PC-9 (cell line): ENCODE measurements around the gene AP1G1. TPM values are rescaled to one million over a fixed set of nuclear protein-coding genes. Genes with fewer than 3 reads are reported as not detected.

Source experiments
- BruUV-seq: library from RNA; stranded (reverse); fragments of 400-500 nt; replicated peaks from 2 replicates; lab custom pipeline; 2021; lab: Mats Ljungman, UMichigan
- CTCF ChIA-PET: fragments of 300-600 bp; sonication (Branson Sonifier 250); formaldehyde crosslinking; loops from one replicate; lab custom pipeline; 2022; ENCODE audit warnings: antibody characterized with exemption; lab: Charles Lee
- POLR2A ChIA-PET: fragments of 300-600 bp; sonication (Branson Sonifier 250); formaldehyde crosslinking; loops from one replicate; lab custom pipeline; 2022; ENCODE audit warnings: antibody characterized with exemption; ENCODE audit not compliant: unreplicated experiment; lab: Charles Lee
- DNase-seq, 2 experiments: peaks; one replicate each; pipeline versions ENCODE4 v3.0.0 to v3.0.0-alpha.2; 2015 to 2022; ENCODE audit warnings: mixed read lengths in 1 of 2
- H2AFZ ChIP-seq: fragments of 200-600 bp; sonication (generic); 2 replicates; pipeline ENCODE4 v1.8.1; 2017; ENCODE audit warnings: antibody characterized with exemption
- H3F3A ChIP-seq: fragments of 200-600 bp; sonication (generic); 2 replicates; pipeline ENCODE4 v1.8.1; 2017; ENCODE audit warnings: antibody characterized with exemption, mild to moderate bottlenecking, low read depth; ENCODE audit not compliant: insufficient read depth
- H3K27ac ChIP-seq: fragments of 200-600 bp; sonication (generic); 2 replicates; pipeline ENCODE4 v1.6.1; 2016; ENCODE audit warnings: mixed run types
- H3K27me3 ChIP-seq: fragments of 200-600 bp; sonication (generic); 2 replicates; pipeline ENCODE4 v1.6.1; 2016; ENCODE audit warnings: low read depth, mixed run types; ENCODE audit not compliant: insufficient read depth
- H3K36me3 ChIP-seq: fragments of 200-600 bp; sonication (generic); 2 replicates; pipeline ENCODE4 v1.6.1; 2016; ENCODE audit warnings: low read depth, mixed run types
- H3K4me1 ChIP-seq: fragments of 200-600 bp; sonication (generic); replicated peaks from 2 replicates; pipeline ENCODE4 v1.6.1; 2016; ENCODE audit warnings: mixed run types; ENCODE audit not compliant: insufficient read depth
- H3K4me2 ChIP-seq: fragments of 200-600 bp; sonication (generic); 2 replicates; pipeline ENCODE4 v1.6.1; 2017; ENCODE audit warnings: mixed run types
- H3K4me3 ChIP-seq: fragments of 200-600 bp; sonication (generic); 2 replicates; pipeline ENCODE4 v1.6.1; 2016; ENCODE audit warnings: mixed run types
- H3K79me2 ChIP-seq: fragments of 200-600 bp; sonication (generic); 2 replicates; pipeline ENCODE4 v1.6.1; 2017; ENCODE audit warnings: low read depth, mixed run types
- H3K9me2 ChIP-seq: fragments of 200-600 bp; sonication (generic); 2 replicates; pipeline ENCODE4 v1.8.1; 2017; ENCODE audit warnings: mild to moderate bottlenecking; ENCODE audit not compliant: insufficient read depth
- H3K9me3 ChIP-seq: fragments of 200-600 bp; sonication (generic); 2 replicates; pipeline ENCODE4 v1.8.1; 2016; ENCODE audit warnings: low read depth; ENCODE audit not compliant: insufficient read depth
- H4K20me1 ChIP-seq: fragments of 200-600 bp; sonication (generic); 2 replicates; pipeline ENCODE4 v1.8.1; 2017; ENCODE audit not compliant: insufficient read depth
- EZH2 ChIP-seq: fragments of 200-600 bp; sonication (generic); IDR thresholded peaks from 2 replicates; pipeline ENCODE4 v1.8.0; 2017; ENCODE audit warnings: antibody characterized with exemption, low read depth
- intact Hi-C: fragments of 100-400 bp; cut with micrococcal nuclease; formaldehyde crosslinking; loops from one replicate; pipeline ENCODE4 v1.10.0; 2022; ENCODE audit not compliant: unreplicated experiment
- total RNA-seq: library from RNA; stranded (reverse); gene quantifications from 2 replicates; pipeline ENCODE4 v1.2.3, GENCODE V29; 2021
- TF ChIP-seq, protein P1 (sequence below): fragments of 200-600 bp; sonication (generic); conservative IDR thresholded peaks from 2 replicates; pipeline ENCODE4 v1.6.1; 2017; ENCODE audit warnings: mixed run types, antibody characterized with exemption, mild to moderate bottlenecking, moderate library complexity

AP1G1 gene
- total RNA-seq, 1 experiment from 2014 or later, result 72.5 TPM

DNA sequence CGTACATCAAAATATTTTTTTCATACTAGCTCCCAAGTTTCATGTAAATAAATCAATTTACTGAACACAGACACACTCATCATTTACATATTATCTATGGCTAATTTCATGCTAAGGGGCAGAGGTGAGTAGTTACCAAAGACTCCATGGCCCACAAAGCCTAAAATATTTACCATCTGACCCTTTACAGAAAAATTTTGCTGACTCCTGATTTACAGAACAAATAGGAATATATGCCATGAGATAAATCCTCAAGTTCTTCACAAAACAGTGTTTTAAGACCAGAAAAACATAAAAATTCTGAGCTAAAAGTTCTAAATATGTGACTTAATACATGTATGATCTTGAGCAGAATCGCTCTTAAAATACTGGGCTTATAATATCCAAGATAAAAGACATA is 47.5 kb downstream of the AP1G1 start:
- TF ChIP-seq, protein P1, sequence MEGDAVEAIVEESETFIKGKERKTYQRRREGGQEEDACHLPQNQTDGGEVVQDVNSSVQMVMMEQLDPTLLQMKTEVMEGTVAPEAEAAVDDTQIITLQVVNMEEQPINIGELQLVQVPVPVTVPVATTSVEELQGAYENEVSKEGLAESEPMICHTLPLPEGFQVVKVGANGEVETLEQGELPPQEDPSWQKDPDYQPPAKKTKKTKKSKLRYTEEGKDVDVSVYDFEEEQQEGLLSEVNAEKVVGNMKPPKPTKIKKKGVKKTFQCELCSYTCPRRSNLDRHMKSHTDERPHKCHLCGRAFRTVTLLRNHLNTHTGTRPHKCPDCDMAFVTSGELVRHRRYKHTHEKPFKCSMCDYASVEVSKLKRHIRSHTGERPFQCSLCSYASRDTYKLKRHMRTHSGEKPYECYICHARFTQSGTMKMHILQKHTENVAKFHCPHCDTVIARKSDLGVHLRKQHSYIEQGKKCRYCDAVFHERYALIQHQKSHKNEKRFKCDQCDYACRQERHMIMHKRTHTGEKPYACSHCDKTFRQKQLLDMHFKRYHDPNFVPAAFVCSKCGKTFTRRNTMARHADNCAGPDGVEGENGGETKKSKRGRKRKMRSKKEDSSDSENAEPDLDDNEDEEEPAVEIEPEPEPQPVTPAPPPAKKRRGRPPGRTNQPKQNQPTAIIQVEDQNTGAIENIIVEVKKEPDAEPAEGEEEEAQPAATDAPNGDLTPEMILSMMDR, result no peak
- no peak for TF ChIP-seq EZH2
- CTCF ChIA-PET, result no interaction called here

GRCh38 chr16:71758293-71758760 is 50.3 kb downstream of the AP1G1 start:
- no peak for TF ChIP-seq EZH2
- TF ChIP-seq, protein P1, result no peak
- Histone ChIP-seq H3K4me1 (no peaks in the 10 kb centered on the region), H2AFZ (no peak overlapping the region), H3K79me2 (no peaks in the 10 kb centered on the region), H3K4me2 (no peak overlapping the region), H3K27ac (no peak overlapping the region), H3F3A (peaks cover 9% of the 10 kb centered on the region), H3K9me3 (no peaks in the 10 kb centered on the region), H3K27me3 (no peaks in the 10 kb centered on the region), H3K36me3 (peaks cover 43% of the 10 kb centered on the region; the same call in 1 of the 2 replicates), H3K4me3 (no peak overlapping the region), H3K9me2 (no peaks in the 10 kb centered on the region), H4K20me1 (peaks cover 3% of the 10 kb centered on the region; the same call in 1 of the 2 replicates)
- intact Hi-C loops, result no loop called here
- CTCF ChIA-PET, result no interaction called here
- BruUV-seq, result no TSS peak
- DNase-seq, result no peak
- POLR2A ChIA-PET, result no interaction called here

More for the DNA sequence above, 47.5 kb downstream of the AP1G1 start:
- BruUV-seq, result no TSS peak
- H3K9me2 ChIP-seq, result no peaks in the 10 kb centered on the region
- no peaks in the 10 kb centered on the region for H3K9me3 ChIP-seq
- H3K27ac ChIP-seq, result no peak overlapping the region
- intact Hi-C loops, result no loop called here
- no peaks in the 10 kb centered on the region for H3K27me3 ChIP-seq
- H3K79me2 ChIP-seq, result 0 out of 2 replicates have a peak, but pooled peaks cover 6% of the 10 kb centered on the region
- H3K4me2 ChIP-seq, result no peak overlapping the region
- no peak overlapping the region for H2AFZ ChIP-seq
- no peaks in the 10 kb centered on the region for H3K4me1 ChIP-seq
- H4K20me1 ChIP-seq, result peaks cover 6% of the 10 kb centered on the region; the same call in 1 of the 2 replicates
- DNase-seq, result no peak
- peaks cover 9% of the 10 kb centered on the region for H3F3A ChIP-seq
- POLR2A ChIA-PET, result no interaction called here
- peaks cover 42% of the 10 kb centered on the region for H3K36me3 ChIP-seq
- H3K4me3 ChIP-seq, result no peak overlapping the region

DNA sequence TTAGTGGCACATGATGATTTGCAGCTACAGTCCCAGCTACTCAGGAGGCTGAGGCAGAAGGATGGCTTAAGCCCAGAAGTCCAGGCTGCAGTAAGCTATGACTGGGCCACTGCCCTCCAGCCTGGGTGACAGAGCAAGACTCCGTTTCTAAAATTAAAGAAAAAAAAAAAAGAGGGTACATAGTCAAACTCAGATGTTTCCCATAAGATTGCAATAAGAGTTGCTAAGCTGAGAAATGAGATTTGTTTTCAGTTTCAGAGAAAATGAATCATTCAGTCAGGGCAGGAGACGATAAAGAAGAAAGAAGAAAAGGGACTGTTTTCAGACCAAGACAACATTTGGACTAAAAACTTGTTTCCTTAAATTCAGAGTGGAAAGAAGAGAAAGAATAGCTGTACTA is 54.0 kb downstream of the AP1G1 start:
- peaks cover 43% of the 10 kb centered on the region for H3K36me3 ChIP-seq

More for the DNA sequence above, 54.0 kb downstream of the AP1G1 start:
- Histone ChIP-seq H2AFZ (no peak overlapping the region), H3K79me2 (no peaks in the 10 kb centered on the region), H3K4me2 (no peak overlapping the region), H3K27me3 (no peaks in the 10 kb centered on the region), H3K4me1 (no peaks in the 10 kb centered on the region), H3F3A (peaks cover 11% of the 10 kb centered on the region; the same call in 1 of the 2 replicates), H3K4me3 (no peak overlapping the region), H3K9me2 (no peaks in the 10 kb centered on the region), H4K20me1 (peaks cover 3% of the 10 kb centered on the region; the same call in 1 of the 2 replicates), H3K9me3 (no peaks in the 10 kb centered on the region), H3K27ac (no peak overlapping the region)
- no peak for DNase-seq
- BruUV-seq, result no TSS peak
- intact Hi-C loops, result no loop called here
- POLR2A ChIA-PET, result no interaction called here
- CTCF ChIA-PET, result no interaction called here
- TF ChIP-seq, protein P1, result no peak
- TF ChIP-seq EZH2, result no peak
